ENCODE measurements around the gene IL1RAPL2.

DNA sequence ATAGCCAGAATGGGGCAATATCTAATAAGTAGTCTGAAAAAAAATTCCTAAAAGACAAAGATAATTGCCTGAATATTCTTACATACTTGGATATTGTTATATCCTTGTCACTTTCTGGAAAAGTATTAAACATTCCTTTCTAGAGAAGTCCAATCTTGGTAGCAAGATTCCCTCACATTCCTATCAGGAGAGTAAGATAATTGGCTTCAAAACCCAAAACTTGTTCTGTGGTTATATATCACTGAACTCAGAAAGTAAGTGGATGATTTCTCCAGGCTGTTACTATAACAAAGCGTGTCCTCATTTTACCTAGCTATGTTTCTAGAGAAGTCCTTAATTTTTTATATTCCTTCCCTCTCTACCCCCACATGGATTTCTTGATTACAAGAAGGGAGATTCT lies 700.5 kb downstream of the IL1RAPL2 start:
- TF ChIP-seq POLR2AphosphoS5 (IDR thresholded peaks at IDR 0.05; ENCODE audit: borderline replicate concordance, low read depth, low read length) = no peak
- TF ChIP-seq EZH2 (IDR thresholded peaks at IDR 0.05) = no peak
